WTC11 (cell line): ENCODE results near the gene MCL1. TPM values are rescaled to one million over a fixed set of nuclear protein-coding genes. Genes with fewer than 3 reads are reported as not detected.

Source experiments
- HMGA2 ChIP-seq: fragments of 250-450 bp; sonication (Bioruptor Pico); IDR thresholded peaks from 2 replicates; pipeline ENCODE4 v1.4.0; 2021; ENCODE audit warnings: mild to moderate bottlenecking, moderate library complexity
- KAT7 ChIP-seq: sonication (generic); formaldehyde crosslinking; IDR thresholded peaks from 2 replicates; pipeline ENCODE4 v1.8.1; 2023; ENCODE audit warnings: missing genetic modification reagents, mild to moderate bottlenecking, borderline replicate concordance
- NFE2L1 ChIP-seq: sonication (generic); formaldehyde crosslinking; IDR thresholded peaks from 2 replicates; pipeline ENCODE4 v1.8.1; 2023; ENCODE audit warnings: missing genetic modification reagents
- RORB ChIP-seq: fragments of 250-450 bp; sonication (Bioruptor Pico); IDR thresholded peaks from 2 replicates; pipeline ENCODE4 v1.9.0; 2021; ENCODE audit warnings: mild to moderate bottlenecking
- total RNA-seq: library from RNA; stranded (reverse); gene quantifications from 3 replicates; pipeline ENCODE4 v1.2.3, GENCODE V29; 2021
- TF ChIP-seq, protein P1 (sequence below): sonication (generic); formaldehyde crosslinking; IDR thresholded peaks from 2 replicates; pipeline ENCODE4 v1.8.1; 2023; ENCODE audit warnings: mild to moderate bottlenecking, missing genetic modification reagents, borderline replicate concordance
- TF ChIP-seq, protein P2 (sequence below): sonication (generic); formaldehyde crosslinking; IDR thresholded peaks from 2 replicates; pipeline ENCODE4 v1.8.0; 2022; ENCODE audit warnings: mild to moderate bottlenecking, missing genetic modification reagents
- TF ChIP-seq, protein P3 (sequence below): sonication (generic); formaldehyde crosslinking; IDR thresholded peaks from 2 replicates; pipeline ENCODE4 v1.8.0; 2022; ENCODE audit warnings: mild to moderate bottlenecking, missing genetic modification reagents
- TF ChIP-seq, protein P4 (sequence below): sonication (generic); formaldehyde crosslinking; IDR thresholded peaks from 2 replicates; pipeline ENCODE4 v1.8.1; 2022; ENCODE audit warnings: missing genetic modification reagents, borderline replicate concordance
- TF ChIP-seq, protein P5 (sequence below): sonication (generic); formaldehyde crosslinking; IDR thresholded peaks from 2 replicates; pipeline ENCODE4 v1.8.1; 2023; ENCODE audit warnings: mild to moderate bottlenecking, missing genetic modification reagents
- TF ChIP-seq, protein P6 (sequence below): sonication (generic); formaldehyde crosslinking; IDR thresholded peaks from 2 replicates; pipeline ENCODE4 v1.8.0; 2022; ENCODE audit warnings: mild to moderate bottlenecking, missing genetic modification reagents
- TF ChIP-seq, protein P7 (sequence below): sonication (generic); formaldehyde crosslinking; IDR thresholded peaks from 2 replicates; pipeline ENCODE4 v1.8.0; 2023; ENCODE audit warnings: mild to moderate bottlenecking, missing genetic modification reagents
- TF ChIP-seq, protein P8 (sequence below): sonication (generic); formaldehyde crosslinking; IDR thresholded peaks from 2 replicates; pipeline ENCODE4 v1.8.0; 2023; ENCODE audit warnings: missing genetic modification reagents, mild to moderate bottlenecking, borderline replicate concordance

Gene MCL1
- total RNA-seq, 1 experiment from 2014 or later, result 191 TPM

DNA sequence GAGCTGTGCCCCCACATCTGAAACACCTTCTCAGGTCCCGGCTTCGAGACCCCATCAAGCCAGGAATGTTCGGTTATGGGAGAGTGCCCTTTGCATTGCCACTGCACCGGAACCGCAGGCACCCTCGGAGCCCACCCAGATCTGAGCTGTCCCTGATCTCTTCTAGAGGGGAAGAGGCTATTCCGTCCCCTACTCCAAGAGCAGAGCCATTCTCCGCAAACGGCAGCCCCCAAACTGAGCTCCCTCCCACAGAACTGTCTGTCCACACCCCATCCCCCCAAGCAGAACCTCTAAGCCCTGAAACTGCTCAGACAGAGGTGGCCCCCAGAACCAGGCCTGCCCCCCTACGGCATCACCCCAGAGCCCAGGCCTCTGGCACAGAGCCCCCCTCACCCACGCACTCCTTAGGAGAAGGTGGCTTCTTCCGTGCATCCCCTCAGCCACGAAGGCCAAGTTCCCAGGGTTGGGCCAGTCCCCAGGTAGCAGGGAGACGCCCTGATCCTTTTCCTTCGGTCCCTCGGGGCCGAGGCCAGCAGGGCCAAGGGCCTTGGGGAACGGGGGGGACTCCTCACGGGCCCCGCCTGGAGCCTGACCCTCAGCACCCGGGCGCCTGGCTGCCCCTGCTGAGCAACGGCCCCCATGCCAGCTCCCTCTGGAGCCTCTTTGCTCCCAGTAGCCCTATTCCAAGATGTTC is 25.9 kb downstream of the MCL1 start (continued):
- TF ChIP-seq, protein P1, sequence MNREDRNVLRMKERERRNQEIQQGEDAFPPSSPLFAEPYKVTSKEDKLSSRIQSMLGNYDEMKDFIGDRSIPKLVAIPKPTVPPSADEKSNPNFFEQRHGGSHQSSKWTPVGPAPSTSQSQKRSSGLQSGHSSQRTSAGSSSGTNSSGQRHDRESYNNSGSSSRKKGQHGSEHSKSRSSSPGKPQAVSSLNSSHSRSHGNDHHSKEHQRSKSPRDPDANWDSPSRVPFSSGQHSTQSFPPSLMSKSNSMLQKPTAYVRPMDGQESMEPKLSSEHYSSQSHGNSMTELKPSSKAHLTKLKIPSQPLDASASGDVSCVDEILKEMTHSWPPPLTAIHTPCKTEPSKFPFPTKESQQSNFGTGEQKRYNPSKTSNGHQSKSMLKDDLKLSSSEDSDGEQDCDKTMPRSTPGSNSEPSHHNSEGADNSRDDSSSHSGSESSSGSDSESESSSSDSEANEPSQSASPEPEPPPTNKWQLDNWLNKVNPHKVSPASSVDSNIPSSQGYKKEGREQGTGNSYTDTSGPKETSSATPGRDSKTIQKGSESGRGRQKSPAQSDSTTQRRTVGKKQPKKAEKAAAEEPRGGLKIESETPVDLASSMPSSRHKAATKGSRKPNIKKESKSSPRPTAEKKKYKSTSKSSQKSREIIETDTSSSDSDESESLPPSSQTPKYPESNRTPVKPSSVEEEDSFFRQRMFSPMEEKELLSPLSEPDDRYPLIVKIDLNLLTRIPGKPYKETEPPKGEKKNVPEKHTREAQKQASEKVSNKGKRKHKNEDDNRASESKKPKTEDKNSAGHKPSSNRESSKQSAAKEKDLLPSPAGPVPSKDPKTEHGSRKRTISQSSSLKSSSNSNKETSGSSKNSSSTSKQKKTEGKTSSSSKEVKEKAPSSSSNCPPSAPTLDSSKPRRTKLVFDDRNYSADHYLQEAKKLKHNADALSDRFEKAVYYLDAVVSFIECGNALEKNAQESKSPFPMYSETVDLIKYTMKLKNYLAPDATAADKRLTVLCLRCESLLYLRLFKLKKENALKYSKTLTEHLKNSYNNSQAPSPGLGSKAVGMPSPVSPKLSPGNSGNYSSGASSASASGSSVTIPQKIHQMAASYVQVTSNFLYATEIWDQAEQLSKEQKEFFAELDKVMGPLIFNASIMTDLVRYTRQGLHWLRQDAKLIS (CRISPR knock-in tag), result no peak
- TF ChIP-seq, protein P2, sequence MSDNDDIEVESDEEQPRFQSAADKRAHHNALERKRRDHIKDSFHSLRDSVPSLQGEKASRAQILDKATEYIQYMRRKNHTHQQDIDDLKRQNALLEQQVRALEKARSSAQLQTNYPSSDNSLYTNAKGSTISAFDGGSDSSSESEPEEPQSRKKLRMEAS, result no peak
- TF ChIP-seq, protein P3, sequence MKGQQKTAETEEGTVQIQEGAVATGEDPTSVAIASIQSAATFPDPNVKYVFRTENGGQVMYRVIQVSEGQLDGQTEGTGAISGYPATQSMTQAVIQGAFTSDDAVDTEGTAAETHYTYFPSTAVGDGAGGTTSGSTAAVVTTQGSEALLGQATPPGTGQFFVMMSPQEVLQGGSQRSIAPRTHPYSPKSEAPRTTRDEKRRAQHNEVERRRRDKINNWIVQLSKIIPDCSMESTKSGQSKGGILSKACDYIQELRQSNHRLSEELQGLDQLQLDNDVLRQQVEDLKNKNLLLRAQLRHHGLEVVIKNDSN, result no peak
- TF ChIP-seq NFE2L1 (no peak), KAT7 (CRISPR knock-in tag) (no peak), RORB (CRISPR knock-in tag) (no peak), HMGA2 (CRISPR knock-in tag) (no peak)
- TF ChIP-seq, protein P4, sequence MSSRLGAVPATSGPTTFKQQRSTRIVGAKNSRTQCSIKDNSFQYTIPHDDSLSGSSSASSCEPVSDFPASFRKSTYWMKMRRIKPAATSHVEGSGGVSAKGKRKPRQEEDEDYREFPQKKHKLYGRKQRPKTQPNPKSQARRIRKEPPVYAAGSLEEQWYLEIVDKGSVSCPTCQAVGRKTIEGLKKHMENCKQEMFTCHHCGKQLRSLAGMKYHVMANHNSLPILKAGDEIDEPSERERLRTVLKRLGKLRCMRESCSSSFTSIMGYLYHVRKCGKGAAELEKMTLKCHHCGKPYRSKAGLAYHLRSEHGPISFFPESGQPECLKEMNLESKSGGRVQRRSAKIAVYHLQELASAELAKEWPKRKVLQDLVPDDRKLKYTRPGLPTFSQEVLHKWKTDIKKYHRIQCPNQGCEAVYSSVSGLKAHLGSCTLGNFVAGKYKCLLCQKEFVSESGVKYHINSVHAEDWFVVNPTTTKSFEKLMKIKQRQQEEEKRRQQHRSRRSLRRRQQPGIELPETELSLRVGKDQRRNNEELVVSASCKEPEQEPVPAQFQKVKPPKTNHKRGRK (CRISPR knock-in tag), result no peak
- TF ChIP-seq, protein P5, sequence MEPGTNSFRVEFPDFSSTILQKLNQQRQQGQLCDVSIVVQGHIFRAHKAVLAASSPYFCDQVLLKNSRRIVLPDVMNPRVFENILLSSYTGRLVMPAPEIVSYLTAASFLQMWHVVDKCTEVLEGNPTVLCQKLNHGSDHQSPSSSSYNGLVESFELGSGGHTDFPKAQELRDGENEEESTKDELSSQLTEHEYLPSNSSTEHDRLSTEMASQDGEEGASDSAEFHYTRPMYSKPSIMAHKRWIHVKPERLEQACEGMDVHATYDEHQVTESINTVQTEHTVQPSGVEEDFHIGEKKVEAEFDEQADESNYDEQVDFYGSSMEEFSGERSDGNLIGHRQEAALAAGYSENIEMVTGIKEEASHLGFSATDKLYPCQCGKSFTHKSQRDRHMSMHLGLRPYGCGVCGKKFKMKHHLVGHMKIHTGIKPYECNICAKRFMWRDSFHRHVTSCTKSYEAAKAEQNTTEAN (CRISPR knock-in tag), result no peak
- TF ChIP-seq, protein P6, sequence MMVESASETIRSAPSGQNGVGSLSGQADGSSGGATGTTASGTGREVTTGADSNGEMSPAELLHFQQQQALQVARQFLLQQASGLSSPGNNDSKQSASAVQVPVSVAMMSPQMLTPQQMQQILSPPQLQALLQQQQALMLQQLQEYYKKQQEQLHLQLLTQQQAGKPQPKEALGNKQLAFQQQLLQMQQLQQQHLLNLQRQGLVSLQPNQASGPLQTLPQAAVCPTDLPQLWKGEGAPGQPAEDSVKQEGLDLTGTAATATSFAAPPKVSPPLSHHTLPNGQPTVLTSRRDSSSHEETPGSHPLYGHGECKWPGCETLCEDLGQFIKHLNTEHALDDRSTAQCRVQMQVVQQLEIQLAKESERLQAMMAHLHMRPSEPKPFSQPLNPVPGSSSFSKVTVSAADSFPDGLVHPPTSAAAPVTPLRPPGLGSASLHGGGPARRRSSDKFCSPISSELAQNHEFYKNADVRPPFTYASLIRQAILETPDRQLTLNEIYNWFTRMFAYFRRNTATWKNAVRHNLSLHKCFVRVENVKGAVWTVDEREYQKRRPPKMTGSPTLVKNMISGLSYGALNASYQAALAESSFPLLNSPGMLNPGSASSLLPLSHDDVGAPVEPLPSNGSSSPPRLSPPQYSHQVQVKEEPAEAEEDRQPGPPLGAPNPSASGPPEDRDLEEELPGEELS (CRISPR knock-in tag), result no peak
- TF ChIP-seq, protein P7, sequence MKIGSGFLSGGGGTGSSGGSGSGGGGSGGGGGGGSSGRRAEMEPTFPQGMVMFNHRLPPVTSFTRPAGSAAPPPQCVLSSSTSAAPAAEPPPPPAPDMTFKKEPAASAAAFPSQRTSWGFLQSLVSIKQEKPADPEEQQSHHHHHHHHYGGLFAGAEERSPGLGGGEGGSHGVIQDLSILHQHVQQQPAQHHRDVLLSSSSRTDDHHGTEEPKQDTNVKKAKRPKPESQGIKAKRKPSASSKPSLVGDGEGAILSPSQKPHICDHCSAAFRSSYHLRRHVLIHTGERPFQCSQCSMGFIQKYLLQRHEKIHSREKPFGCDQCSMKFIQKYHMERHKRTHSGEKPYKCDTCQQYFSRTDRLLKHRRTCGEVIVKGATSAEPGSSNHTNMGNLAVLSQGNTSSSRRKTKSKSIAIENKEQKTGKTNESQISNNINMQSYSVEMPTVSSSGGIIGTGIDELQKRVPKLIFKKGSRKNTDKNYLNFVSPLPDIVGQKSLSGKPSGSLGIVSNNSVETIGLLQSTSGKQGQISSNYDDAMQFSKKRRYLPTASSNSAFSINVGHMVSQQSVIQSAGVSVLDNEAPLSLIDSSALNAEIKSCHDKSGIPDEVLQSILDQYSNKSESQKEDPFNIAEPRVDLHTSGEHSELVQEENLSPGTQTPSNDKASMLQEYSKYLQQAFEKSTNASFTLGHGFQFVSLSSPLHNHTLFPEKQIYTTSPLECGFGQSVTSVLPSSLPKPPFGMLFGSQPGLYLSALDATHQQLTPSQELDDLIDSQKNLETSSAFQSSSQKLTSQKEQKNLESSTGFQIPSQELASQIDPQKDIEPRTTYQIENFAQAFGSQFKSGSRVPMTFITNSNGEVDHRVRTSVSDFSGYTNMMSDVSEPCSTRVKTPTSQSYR, result no peak
- TF ChIP-seq, protein P8, sequence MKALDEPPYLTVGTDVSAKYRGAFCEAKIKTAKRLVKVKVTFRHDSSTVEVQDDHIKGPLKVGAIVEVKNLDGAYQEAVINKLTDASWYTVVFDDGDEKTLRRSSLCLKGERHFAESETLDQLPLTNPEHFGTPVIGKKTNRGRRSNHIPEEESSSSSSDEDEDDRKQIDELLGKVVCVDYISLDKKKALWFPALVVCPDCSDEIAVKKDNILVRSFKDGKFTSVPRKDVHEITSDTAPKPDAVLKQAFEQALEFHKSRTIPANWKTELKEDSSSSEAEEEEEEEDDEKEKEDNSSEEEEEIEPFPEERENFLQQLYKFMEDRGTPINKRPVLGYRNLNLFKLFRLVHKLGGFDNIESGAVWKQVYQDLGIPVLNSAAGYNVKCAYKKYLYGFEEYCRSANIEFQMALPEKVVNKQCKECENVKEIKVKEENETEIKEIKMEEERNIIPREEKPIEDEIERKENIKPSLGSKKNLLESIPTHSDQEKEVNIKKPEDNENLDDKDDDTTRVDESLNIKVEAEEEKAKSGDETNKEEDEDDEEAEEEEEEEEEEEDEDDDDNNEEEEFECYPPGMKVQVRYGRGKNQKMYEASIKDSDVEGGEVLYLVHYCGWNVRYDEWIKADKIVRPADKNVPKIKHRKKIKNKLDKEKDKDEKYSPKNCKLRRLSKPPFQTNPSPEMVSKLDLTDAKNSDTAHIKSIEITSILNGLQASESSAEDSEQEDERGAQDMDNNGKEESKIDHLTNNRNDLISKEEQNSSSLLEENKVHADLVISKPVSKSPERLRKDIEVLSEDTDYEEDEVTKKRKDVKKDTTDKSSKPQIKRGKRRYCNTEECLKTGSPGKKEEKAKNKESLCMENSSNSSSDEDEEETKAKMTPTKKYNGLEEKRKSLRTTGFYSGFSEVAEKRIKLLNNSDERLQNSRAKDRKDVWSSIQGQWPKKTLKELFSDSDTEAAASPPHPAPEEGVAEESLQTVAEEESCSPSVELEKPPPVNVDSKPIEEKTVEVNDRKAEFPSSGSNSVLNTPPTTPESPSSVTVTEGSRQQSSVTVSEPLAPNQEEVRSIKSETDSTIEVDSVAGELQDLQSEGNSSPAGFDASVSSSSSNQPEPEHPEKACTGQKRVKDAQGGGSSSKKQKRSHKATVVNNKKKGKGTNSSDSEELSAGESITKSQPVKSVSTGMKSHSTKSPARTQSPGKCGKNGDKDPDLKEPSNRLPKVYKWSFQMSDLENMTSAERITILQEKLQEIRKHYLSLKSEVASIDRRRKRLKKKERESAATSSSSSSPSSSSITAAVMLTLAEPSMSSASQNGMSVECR, result no peak
